Activated CD8-positive, alpha-beta memory T cell treated with anti-CD3 and anti-CD28 coated beads, Interleukin-2, amount 50 U/mL, for 24 hours (primary cell): Measurements from ENCODE around the gene SEBOX.

ENCODE experiments used
- DNase-seq: peaks from one replicate; pipeline ENCODE4 v3.0.0-alpha.2; 2020; ENCODE audit errors: extremely low read depth

Gene SEBOX

GRCh38 chr17:28394337-28395116 lies 29.5 kb upstream of the SEBOX start:
- no peak for DNase-seq

- DNase-seq = no peak
Observed at GRCh38 chr17:28392491-28392890, 27.5 kb upstream of the SEBOX start.

GRCh38 chr17:28391401-28391800 lies 26.4 kb upstream of the SEBOX start:
- DNase-seq = no peak

- DNase-seq = no peak
Observed at GRCh38 chr17:28390984-28391383, 26.0 kb upstream of the SEBOX start.

- no peak for DNase-seq
Observed at GRCh38 chr17:28390563-28390962, 25.6 kb upstream of the SEBOX start.

GRCh38 chr17:28390141-28390540 lies 25.1 kb upstream of the SEBOX start:
- DNase-seq = no peak

GRCh38 chr17:28388106-28388505 lies 23.1 kb upstream of the SEBOX start:
- no peak for DNase-seq

- no peak for DNase-seq
Observed at GRCh38 chr17:28386391-28386790, 21.4 kb upstream of the SEBOX start.

GRCh38 chr17:28385406-28385805 lies 20.4 kb upstream of the SEBOX start:
- no peak for DNase-seq

- no peak for DNase-seq
Observed at GRCh38 chr17:28385037-28385400, 20.0 kb upstream of the SEBOX start.

GRCh38 chr17:28384281-28385036 lies 19.5 kb upstream of the SEBOX start:
- peak; percentile 36 for DNase-seq

GRCh38 chr17:28381141-28381825 lies 16.3 kb upstream of the SEBOX start:
- DNase-seq = no peak

GRCh38 chr17:28379814-28380801 lies 15.1 kb upstream of the SEBOX start:
- no peak for DNase-seq

- DNase-seq = no peak
Observed at GRCh38 chr17:28372945-28373274, 7.9 kb upstream of the SEBOX start.

GRCh38 chr17:28372203-28372944 lies 7.4 kb upstream of the SEBOX start:
- DNase-seq = no peak

- DNase-seq = peak; percentile 71
Observed at GRCh38 chr17:28371245-28372202, 6.5 kb upstream of the SEBOX start, which contains the start of gene SARM1. SARM1 (plus strand) TSS chr17:28371694; CDS start chr17:28372033, 339 bp downstream.

- no peak for DNase-seq
Observed at GRCh38 chr17:28370744-28371103, 5.7 kb upstream of the SEBOX start.

- no peak for DNase-seq
Observed at GRCh38 chr17:28370035-28370743, 5.2 kb upstream of the SEBOX start, which contains the start of gene VTN. VTN (minus strand) TSS chr17:28370307; CDS start chr17:28370203, 104 bp downstream.

- DNase-seq = no peak
Observed at GRCh38 chr17:28369684-28370034, 4.7 kb upstream of the SEBOX start.
